K562 (cell line): ENCODE results near the gene DPY30. TPM values are rescaled to one million over a fixed set of nuclear protein-coding genes. Genes with fewer than 3 reads are reported as not detected.

ENCODE experiments used
- ARID1B ChIP-seq: fragments of 450-650 bp; IDR thresholded peaks from 2 replicates; pipeline ENCODE4 v1.6.1; 2016; ENCODE audit warnings: antibody characterized with exemption, mild to moderate bottlenecking, inconsistent platforms
- ETS2 ChIP-seq: IDR thresholded peaks from 2 replicates; pipeline ENCODE4 v1.6.1; 2016; ENCODE audit warnings: borderline replicate concordance, missing genetic modification characterization, mild to moderate bottlenecking, moderate library complexity, missing compliant biosample characterization; ENCODE audit not compliant: poor library complexity, severe bottlenecking
- JUND ChIP-seq, 2 experiments: IDR thresholded peaks; 2 replicates in 1 of 2; 3 replicates in 1 of 2; pipeline ENCODE4 v1.6.1; 2011; ENCODE audit warnings: borderline replicate concordance in 2 of 2, low read depth in 2 of 2, low read length in 2 of 2, improper control_type of control experiment in 1 of 2, missing biosample characterization in 1 of 2, missing genetic modification characterization in 1 of 2, missing genetic modification reagents in 1 of 2
- MAFK ChIP-seq: IDR thresholded peaks from 2 replicates; pipeline ENCODE4 v1.6.1; 2011; ENCODE audit warnings: low read length, improper control_type of control experiment
- MEF2A ChIP-seq: IDR thresholded peaks from 2 replicates; pipeline ENCODE4 v1.6.1; 2011; ENCODE audit warnings: low read depth, mild to moderate bottlenecking, low read length, moderate library complexity; ENCODE audit not compliant: control insufficient read depth
- NCOA6 ChIP-seq: fragments of 450-650 bp; IDR thresholded peaks from 2 replicates; pipeline ENCODE4 v1.6.1; 2017; ENCODE audit warnings: mild to moderate bottlenecking
- SRF ChIP-seq, 2 experiments: fragments of 250-450, 450-650 bp in 1 of 2; sonication (Bioruptor Pico) in 1 of 2; sonication (generic) in 1 of 2; formaldehyde crosslinking; IDR thresholded peaks; 2 replicates each; pipeline versions ENCODE4 v1.5.0 to v1.5.1; 2020 to 2022; ENCODE audit warnings: mild to moderate bottlenecking in 1 of 2, missing genetic modification reagents in 1 of 2
- polyA plus RNA-seq, 8 experiments: library from polyadenylated mRNA; depleted of rRNA in 4 of 8; stranded (reverse) in 5 of 8; unstranded in 3 of 8; fragments of >200 nt; fragmentation: Nextera tagmentation in 2 of 8; fragmentation: Illumina TruSeq in 1 of 8; extraction: Ambion mirVana in 2 of 8; extraction: Trizol in 1 of 8; gene quantifications; 2 replicates each; pipeline versions ENCODE4 v1.2.1 to v1.2.3, GENCODE V29; 2011 to 2014; ENCODE audit warnings: inconsistent platforms in 1 of 8, missing spikeins in 1 of 8
- total RNA-seq, 7 experiments: library from RNA; depleted of rRNA in 6 of 7; stranded (reverse); fragments of >200 nt in 6 of 7; fragmentation: Illumina TruSeq in 2 of 7; extraction: Trizol in 2 of 7; gene quantifications; 2 replicates each; pipeline versions ENCODE4 v1.2.1 to v1.2.3, GENCODE V29; 2011 to 2021; ENCODE audit warnings: low replicate concordance in 1 of 7
- TF ChIP-seq, protein P1 (sequence below): fragments of 450-650 bp; IDR thresholded peaks from 2 replicates; pipeline ENCODE4 v1.6.1; 2016; ENCODE audit warnings: antibody characterized with exemption
- TF ChIP-seq, protein P2 (sequence below): fragments of 450-650 bp; IDR thresholded peaks from 2 replicates; pipeline ENCODE4 v1.6.1; 2017; ENCODE audit warnings: antibody characterized with exemption, mild to moderate bottlenecking
- TF ChIP-seq, protein P3 (sequence below): fragments of 250-450 bp; sonication (Bioruptor Pico); IDR thresholded peaks from 2 replicates; pipeline ENCODE4 v1.4.0; 2020
- TF ChIP-seq, protein P4 (sequence below): fragments of 250-450 bp; sonication (Bioruptor Pico); IDR thresholded peaks from 2 replicates; pipeline ENCODE4 v1.5.0; 2022; ENCODE audit warnings: mild to moderate bottlenecking

Gene DPY30
- total and polyA plus RNA-seq, 9 of the 15 experiments (the other 6 are each of a cell fraction or from before 2014, with no cell fraction given) = 64.6 to 402 (median 116) TPM

DNA sequence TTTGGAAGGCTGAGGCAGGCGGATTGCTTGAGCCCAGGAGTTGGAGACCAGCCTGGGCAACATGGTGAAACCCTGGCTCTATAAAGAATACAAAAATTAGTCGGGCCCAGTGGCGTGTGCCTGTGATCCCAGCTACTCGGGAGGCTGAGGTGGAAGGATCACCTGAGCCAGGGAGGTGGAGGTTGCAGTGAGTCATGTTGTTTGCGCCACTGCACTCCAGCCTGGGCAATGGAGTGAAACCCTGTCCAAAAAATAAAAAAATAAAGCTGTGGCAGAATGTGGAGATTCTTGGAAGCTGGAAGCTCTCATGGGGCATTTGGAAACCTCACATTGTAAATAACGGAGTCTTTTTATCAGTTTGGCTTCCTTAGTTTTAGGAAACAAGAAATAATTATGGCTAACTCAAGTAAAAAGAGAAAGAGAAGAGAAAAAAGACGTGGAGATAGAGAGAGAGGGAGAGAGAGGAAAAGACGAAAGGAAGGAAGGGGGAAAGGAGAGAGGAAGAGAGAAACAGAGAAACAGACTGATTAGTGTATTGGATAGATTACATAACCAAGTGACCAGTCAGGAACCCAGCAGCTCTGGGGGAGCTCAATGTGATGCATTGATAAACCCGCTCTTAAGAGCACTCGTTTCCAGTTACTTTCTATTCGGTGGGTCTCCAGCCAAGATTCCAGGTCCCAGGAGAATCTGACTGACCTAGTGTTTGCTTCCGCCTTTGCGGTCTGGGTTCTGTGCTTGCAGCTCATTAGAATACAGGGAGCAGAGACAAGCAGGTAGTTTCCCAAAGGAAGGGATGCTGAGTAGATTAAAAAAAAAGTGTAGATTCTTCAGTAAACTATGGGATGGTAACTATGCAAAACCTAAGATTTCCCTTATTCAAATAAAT, 22.6 kb upstream of the DPY30 start (continued):
- TF ChIP-seq, protein P1, sequence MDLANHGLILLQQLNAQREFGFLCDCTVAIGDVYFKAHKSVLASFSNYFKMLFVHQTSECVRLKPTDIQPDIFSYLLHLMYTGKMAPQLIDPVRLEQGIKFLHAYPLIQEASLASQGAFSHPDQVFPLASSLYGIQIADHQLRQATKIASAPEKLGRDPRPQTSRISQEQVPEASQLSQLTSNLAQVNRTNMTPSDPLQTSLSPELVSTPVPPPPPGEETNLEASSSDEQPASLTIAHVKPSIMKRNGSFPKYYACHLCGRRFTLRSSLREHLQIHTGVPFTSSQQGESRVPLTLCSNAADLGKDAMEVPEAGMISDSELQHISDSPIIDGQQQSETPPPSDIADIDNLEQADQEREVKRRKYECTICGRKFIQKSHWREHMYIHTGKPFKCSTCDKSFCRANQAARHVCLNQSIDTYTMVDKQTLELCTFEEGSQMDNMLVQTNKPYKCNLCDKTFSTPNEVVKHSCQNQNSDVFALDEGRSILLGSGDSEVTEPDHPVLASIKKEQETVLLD = peak; percentile 53; the same call in 1 of the 2 replicates
- TF ChIP-seq SRF (CRISPR knock-in tag; IDR thresholded peaks at IDR 0.05) (no peak), NCOA6 (no peak), ARID1B (peak; percentile 65), JUND (IDR thresholded peaks at IDR 0.05; ENCODE audit: borderline replicate concordance, low read depth, low read length) (0 out of 2 replicates have a peak, but pooled peaks have one; percentile 13), JUND (tag; IDR thresholded peaks at IDR 0.05; ENCODE audit: borderline replicate concordance, low read depth, low read length) (no peak), MAFK (no peak), ETS2 (tag) (no peak), MEF2A (no peak)
- TF ChIP-seq, protein P2, sequence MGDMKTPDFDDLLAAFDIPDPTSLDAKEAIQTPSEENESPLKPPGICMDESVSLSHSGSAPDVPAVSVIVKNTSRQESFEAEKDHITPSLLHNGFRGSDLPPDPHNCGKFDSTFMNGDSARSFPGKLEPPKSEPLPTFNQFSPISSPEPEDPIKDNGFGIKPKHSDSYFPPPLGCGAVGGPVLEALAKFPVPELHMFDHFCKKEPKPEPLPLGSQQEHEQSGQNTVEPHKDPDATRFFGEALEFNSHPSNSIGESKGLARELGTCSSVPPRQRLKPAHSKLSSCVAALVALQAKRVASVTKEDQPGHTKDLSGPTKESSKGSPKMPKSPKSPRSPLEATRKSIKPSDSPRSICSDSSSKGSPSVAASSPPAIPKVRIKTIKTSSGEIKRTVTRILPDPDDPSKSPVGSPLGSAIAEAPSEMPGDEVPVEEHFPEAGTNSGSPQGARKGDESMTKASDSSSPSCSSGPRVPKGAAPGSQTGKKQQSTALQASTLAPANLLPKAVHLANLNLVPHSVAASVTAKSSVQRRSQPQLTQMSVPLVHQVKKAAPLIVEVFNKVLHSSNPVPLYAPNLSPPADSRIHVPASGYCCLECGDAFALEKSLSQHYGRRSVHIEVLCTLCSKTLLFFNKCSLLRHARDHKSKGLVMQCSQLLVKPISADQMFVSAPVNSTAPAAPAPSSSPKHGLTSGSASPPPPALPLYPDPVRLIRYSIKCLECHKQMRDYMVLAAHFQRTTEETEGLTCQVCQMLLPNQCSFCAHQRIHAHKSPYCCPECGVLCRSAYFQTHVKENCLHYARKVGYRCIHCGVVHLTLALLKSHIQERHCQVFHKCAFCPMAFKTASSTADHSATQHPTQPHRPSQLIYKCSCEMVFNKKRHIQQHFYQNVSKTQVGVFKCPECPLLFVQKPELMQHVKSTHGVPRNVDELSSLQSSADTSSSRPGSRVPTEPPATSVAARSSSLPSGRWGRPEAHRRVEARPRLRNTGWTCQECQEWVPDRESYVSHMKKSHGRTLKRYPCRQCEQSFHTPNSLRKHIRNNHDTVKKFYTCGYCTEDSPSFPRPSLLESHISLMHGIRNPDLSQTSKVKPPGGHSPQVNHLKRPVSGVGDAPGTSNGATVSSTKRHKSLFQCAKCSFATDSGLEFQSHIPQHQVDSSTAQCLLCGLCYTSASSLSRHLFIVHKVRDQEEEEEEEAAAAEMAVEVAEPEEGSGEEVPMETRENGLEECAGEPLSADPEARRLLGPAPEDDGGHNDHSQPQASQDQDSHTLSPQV = peak; percentile 50; the same call in 1 of the 2 replicates
- TF ChIP-seq, protein P3, sequence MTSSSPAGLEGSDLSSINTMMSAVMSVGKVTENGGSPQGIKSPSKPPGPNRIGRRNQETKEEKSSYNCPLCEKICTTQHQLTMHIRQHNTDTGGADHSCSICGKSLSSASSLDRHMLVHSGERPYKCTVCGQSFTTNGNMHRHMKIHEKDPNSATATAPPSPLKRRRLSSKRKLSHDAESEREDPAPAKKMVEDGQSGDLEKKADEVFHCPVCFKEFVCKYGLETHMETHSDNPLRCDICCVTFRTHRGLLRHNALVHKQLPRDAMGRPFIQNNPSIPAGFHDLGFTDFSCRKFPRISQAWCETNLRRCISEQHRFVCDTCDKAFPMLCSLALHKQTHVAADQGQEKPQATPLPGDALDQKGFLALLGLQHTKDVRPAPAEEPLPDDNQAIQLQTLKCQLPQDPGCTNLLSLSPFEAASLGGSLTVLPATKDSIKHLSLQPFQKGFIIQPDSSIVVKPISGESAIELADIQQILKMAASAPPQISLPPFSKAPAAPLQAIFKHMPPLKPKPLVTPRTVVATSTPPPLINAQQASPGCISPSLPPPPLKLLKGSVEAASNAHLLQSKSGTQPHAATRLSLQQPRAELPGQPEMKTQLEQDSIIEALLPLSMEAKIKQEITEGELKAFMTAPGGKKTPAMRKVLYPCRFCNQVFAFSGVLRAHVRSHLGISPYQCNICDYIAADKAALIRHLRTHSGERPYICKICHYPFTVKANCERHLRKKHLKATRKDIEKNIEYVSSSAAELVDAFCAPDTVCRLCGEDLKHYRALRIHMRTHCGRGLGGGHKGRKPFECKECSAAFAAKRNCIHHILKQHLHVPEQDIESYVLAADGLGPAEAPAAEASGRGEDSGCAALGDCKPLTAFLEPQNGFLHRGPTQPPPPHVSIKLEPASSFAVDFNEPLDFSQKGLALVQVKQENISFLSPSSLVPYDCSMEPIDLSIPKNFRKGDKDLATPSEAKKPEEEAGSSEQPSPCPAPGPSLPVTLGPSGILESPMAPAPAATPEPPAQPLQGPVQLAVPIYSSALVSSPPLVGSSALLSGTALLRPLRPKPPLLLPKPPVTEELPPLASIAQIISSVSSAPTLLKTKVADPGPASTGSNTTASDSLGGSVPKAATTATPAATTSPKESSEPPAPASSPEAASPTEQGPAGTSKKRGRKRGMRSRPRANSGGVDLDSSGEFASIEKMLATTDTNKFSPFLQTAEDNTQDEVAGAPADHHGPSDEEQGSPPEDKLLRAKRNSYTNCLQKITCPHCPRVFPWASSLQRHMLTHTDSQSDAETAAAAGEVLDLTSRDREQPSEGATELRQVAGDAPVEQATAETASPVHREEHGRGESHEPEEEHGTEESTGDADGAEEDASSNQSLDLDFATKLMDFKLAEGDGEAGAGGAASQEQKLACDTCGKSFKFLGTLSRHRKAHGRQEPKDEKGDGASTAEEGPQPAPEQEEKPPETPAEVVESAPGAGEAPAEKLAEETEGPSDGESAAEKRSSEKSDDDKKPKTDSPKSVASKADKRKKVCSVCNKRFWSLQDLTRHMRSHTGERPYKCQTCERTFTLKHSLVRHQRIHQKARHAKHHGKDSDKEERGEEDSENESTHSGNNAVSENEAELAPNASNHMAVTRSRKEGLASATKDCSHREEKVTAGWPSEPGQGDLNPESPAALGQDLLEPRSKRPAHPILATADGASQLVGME (CRISPR knock-in tag) = no peak
- TF ChIP-seq, protein P4, sequence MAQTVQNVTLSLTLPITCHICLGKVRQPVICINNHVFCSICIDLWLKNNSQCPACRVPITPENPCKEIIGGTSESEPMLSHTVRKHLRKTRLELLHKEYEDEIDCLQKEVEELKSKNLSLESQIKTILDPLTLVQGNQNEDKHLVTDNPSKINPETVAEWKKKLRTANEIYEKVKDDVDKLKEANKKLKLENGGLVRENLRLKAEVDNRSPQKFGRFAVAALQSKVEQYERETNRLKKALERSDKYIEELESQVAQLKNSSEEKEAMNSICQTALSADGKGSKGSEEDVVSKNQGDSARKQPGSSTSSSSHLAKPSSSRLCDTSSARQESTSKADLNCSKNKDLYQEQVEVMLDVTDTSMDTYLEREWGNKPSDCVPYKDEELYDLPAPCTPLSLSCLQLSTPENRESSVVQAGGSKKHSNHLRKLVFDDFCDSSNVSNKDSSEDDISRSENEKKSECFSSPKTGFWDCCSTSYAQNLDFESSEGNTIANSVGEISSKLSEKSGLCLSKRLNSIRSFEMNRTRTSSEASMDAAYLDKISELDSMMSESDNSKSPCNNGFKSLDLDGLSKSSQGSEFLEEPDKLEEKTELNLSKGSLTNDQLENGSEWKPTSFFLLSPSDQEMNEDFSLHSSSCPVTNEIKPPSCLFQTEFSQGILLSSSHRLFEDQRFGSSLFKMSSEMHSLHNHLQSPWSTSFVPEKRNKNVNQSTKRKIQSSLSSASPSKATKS (CRISPR knock-in tag) = no peak
